SK-N-MC (cell line): ENCODE data around the gene KRT37.

Experiments used
- EZH2 ChIP-seq: fragments of 200-600 bp; sonication (generic); IDR thresholded peaks from one replicate; pipeline ENCODE4 v1.6.1; 2017; ENCODE audit warnings: antibody characterized with exemption
- POLR2AphosphoS5 ChIP-seq: IDR thresholded peaks from 2 replicates; pipeline ENCODE4 v1.6.1; 2012; ENCODE audit warnings: mild to moderate bottlenecking, low read depth, low read length, borderline replicate concordance

GRCh38 chr17:41451154-41451728, 26.9 kb upstream of the KRT37 start:
- no peak for TF ChIP-seq EZH2
- no peak for TF ChIP-seq POLR2AphosphoS5
